Keratinocyte (primary cell): Measurements from ENCODE around the gene SRXN1. TPM values are rescaled to one million over a fixed set of nuclear protein-coding genes. Genes with fewer than 3 reads are reported as not detected.

Source experiments
- DNase-seq: peaks from one replicate; pipeline ENCODE4 v3.0.0-alpha.2; 2011; ENCODE audit warnings: low read depth, missing footprints, low spot score
- FAIRE-seq: peaks from 2 replicates; lab custom pipeline; 2011; peaks lifted over from hg19 to GRCh38; lab: Jason Lieb, UNC
- H2AFZ ChIP-seq: 2 replicates; pipeline ENCODE4 v1.6.0; 2012; ENCODE audit warnings: low read length, control low read depth, inconsistent platforms; ENCODE audit not compliant: control insufficient read depth
- H3K27ac ChIP-seq: 2 replicates; pipeline ENCODE4 v1.5.1; 2011; ENCODE audit warnings: low read length; ENCODE audit not compliant: control insufficient read depth, insufficient read depth
- H3K27me3 ChIP-seq: 3 replicates; pipeline ENCODE4 v1.6.0; 2011; ENCODE audit warnings: low read length; ENCODE audit not compliant: control insufficient read depth, insufficient read depth; ENCODE audit errors: extremely low read depth
- H3K36me3 ChIP-seq, 2 experiments: 2 replicates in 1 of 2; 3 replicates in 1 of 2; pipeline ENCODE4 v1.5.1; 2011; ENCODE audit warnings: low read length in 2 of 2, mild to moderate bottlenecking in 1 of 2; ENCODE audit not compliant: control insufficient read depth in 2 of 2, insufficient read depth in 2 of 2; ENCODE audit errors: extremely low read depth in 1 of 2
- H3K4me1 ChIP-seq: 3 replicates; pipeline ENCODE4 v1.5.1; 2011; ENCODE audit warnings: low read length; ENCODE audit not compliant: control insufficient read depth, insufficient read depth; ENCODE audit errors: extremely low read depth
- H3K4me2 ChIP-seq: 3 replicates; pipeline ENCODE4 v1.6.0; 2011; ENCODE audit warnings: low read depth, low read length; ENCODE audit not compliant: control insufficient read depth, insufficient read depth; ENCODE audit errors: extremely low read depth
- H3K4me3 ChIP-seq, 3 experiments: fragments of 200-600 bp in 1 of 3; sonication (generic) in 1 of 3; 2 replicates in 2 of 3; 3 replicates in 1 of 3; pipeline ENCODE4 v1.5.1; 2011 to 2016; ENCODE audit warnings: low read length in 3 of 3, mild to moderate bottlenecking in 3 of 3, control low read depth in 2 of 3, inconsistent platforms in 1 of 3, low read depth in 1 of 3, mixed read lengths in 1 of 3, mixed run types in 1 of 3, moderate library complexity in 1 of 3; ENCODE audit not compliant: control insufficient read depth in 2 of 3, insufficient read depth in 2 of 3; ENCODE audit errors: extremely low read depth in 1 of 3
- H3K79me2 ChIP-seq: 2 replicates; pipeline ENCODE4 v1.6.0; 2012; ENCODE audit warnings: low read length; ENCODE audit not compliant: control insufficient read depth, insufficient read depth
- H3K9ac ChIP-seq: 3 replicates; pipeline ENCODE4 v1.6.0; 2011; ENCODE audit warnings: low read length; ENCODE audit not compliant: control insufficient read depth, insufficient read depth; ENCODE audit errors: extremely low read depth
- H3K9me1 ChIP-seq: 3 replicates; pipeline ENCODE4 v1.6.0; 2011; ENCODE audit warnings: low read length; ENCODE audit not compliant: control insufficient read depth, insufficient read depth; ENCODE audit errors: extremely low read depth
- H3K9me3 ChIP-seq: 2 replicates; pipeline ENCODE4 v1.5.1; 2012; ENCODE audit warnings: low read depth, low read length; ENCODE audit not compliant: control insufficient read depth
- H4K20me1 ChIP-seq: 3 replicates; pipeline ENCODE4 v1.6.0; 2011; ENCODE audit warnings: low read length; ENCODE audit not compliant: control insufficient read depth, insufficient read depth; ENCODE audit errors: extremely low read depth
- CTCF ChIP-seq, 3 experiments: IDR thresholded peaks in 1 of 3; conservative IDR thresholded peaks in 1 of 3; optimal IDR thresholded peaks in 1 of 3; 2 replicates in 2 of 3; 3 replicates in 1 of 3; pipeline versions ENCODE3 to v1.5.1; 2011; ENCODE audit warnings: low read length in 3 of 3, mild to moderate bottlenecking in 3 of 3, moderate library complexity in 2 of 3, control low read depth in 1 of 3, inconsistent platforms in 1 of 3; ENCODE audit not compliant: insufficient read depth in 2 of 3; ENCODE audit errors: extremely low read depth in 1 of 3
- EZH2 ChIP-seq: IDR thresholded peaks from one replicate; pipeline ENCODE4 v1.6.1; 2012; ENCODE audit warnings: inconsistent platforms, mild to moderate bottlenecking, low read length, moderate library complexity
- dilution Hi-C: fragments of 300-500 bp; cut with MboI; formaldehyde crosslinking; loops from one replicate; pipeline ENCODE4 v1.7.0; 2020; ENCODE audit warnings: low sequenced_read_pairs; ENCODE audit not compliant: extremely low pct_ligation_motif_present
- polyA plus RNA-seq, 5 experiments: library from polyadenylated mRNA; depleted of rRNA in 3 of 5; stranded (reverse) in 3 of 5; stranded (forward) in 1 of 5; unstranded in 1 of 5; fragments of >200 nt; gene quantifications; 1 replicate in 1 of 5; 2 replicates in 3 of 5; 3 replicates in 1 of 5; pipeline versions ENCODE4 v1.2.1 to v1.2.3, GENCODE V29; 2011 to 2012; ENCODE audit warnings: missing spikeins in 2 of 5, low read depth in 1 of 5, low replicate concordance in 1 of 5

The SRXN1 gene
- polyA plus RNA-seq, 1 donor (not counting 4 experiments of a cell fraction or from before 2014, with no cell fraction given): 51.7 TPM

- Histone ChIP-seq H3K4me3 (no peak overlapping the region), H3K9me3 (no peaks in the 10 kb centered on the region), H3K79me2 (no peaks in the 10 kb centered on the region), H3K27me3 (peaks cover 45% of the 10 kb centered on the region), H3K9ac (no peak overlapping the region), H3K27ac (no peak overlapping the region), H4K20me1 (peaks cover 2% of the 10 kb centered on the region), H3K9me1 (no peaks in the 10 kb centered on the region), H3K4me2 (no peak overlapping the region), H3K36me3 (no peaks in the 10 kb centered on the region), H3K4me1 (peaks cover 21% of the 10 kb centered on the region), H2AFZ (no peak overlapping the region)
- dilution Hi-C loops: no loop called here
- TF ChIP-seq CTCF (optimal IDR thresholded peaks at IDR 0.05 in 1 of 3, IDR thresholded peaks at IDR 0.05 in 1 of 3, conservative IDR thresholded peaks at IDR 0.05 in 1 of 3; ENCODE audit: extremely low read depth in 1 of 3, insufficient read depth in 2 of 3, low read length in 3 of 3) (no peak), EZH2 (peak; percentile 93)
- FAIRE-seq (no peak), DNase-seq (no peak)
Measured at GRCh38 chr20:663315-664090, 10.5 kb upstream of the SRXN1 start.

GRCh38 chr20:662277-663192 is 9.5 kb upstream of the SRXN1 start:
- FAIRE-seq: no peak
- no peak for DNase-seq
- H2AFZ ChIP-seq: peak overlapping the region; percentile 71
- no peak overlapping the region for H3K27ac ChIP-seq
- H3K9ac ChIP-seq: peak overlapping the region; percentile 22
- no peaks in the 10 kb centered on the region for H3K36me3 ChIP-seq
- H3K4me1 ChIP-seq: peaks cover 21% of the 10 kb centered on the region
- H3K27me3 ChIP-seq: peaks cover 41% of the 10 kb centered on the region
- peak overlapping the region in 1 of 3 experiments; percentile 37 for H3K4me3 ChIP-seq
- no peaks in the 10 kb centered on the region for H3K9me1 ChIP-seq
- no peaks in the 10 kb centered on the region for H4K20me1 ChIP-seq
- H3K4me2 ChIP-seq: peak overlapping the region; percentile 54
- no peaks in the 10 kb centered on the region for H3K9me3 ChIP-seq
- dilution Hi-C loops: no loop called here
- no peak for TF ChIP-seq EZH2
- TF ChIP-seq CTCF (optimal IDR thresholded peaks at IDR 0.05 in 1 of 3, IDR thresholded peaks at IDR 0.05 in 1 of 3, conservative IDR thresholded peaks at IDR 0.05 in 1 of 3; ENCODE audit: extremely low read depth in 1 of 3, insufficient read depth in 2 of 3, low read length in 3 of 3): no peak
- no peaks in the 10 kb centered on the region for H3K79me2 ChIP-seq
